SK-N-SH (cell line): ENCODE data around the gene INSRR. TPM values are rescaled to one million over a fixed set of nuclear protein-coding genes. Genes with fewer than 3 reads are reported as not detected.

ENCODE experiments used
- CTCF ChIA-PET: fragments of 300-600, 350-600 bp; formaldehyde crosslinking; extraction: SDS; loops from one replicate; lab custom pipeline; 2021; lab: Yijun Ruan, JAX
- POLR2A ChIA-PET: fragments of 350-600 bp; sonication (Branson Sonifier 250); formaldehyde crosslinking; extraction: SDS; loops from one replicate; lab custom pipeline; 2020; ENCODE audit warnings: antibody characterized with exemption, inconsistent platforms; lab: Yijun Ruan, JAX
- DNase-seq: peaks from one replicate; pipeline ENCODE4 v3.0.0; 2012
- H2AFZ ChIP-seq: fragments of 200-600 bp; sonication (generic); 2 replicates; pipeline ENCODE4 v1.8.1; 2016; ENCODE audit warnings: antibody characterized with exemption, mild to moderate bottlenecking, low read depth
- H3F3A ChIP-seq: fragments of 200-600 bp; sonication (generic); replicated peaks from 2 replicates; pipeline ENCODE3; 2016; ENCODE audit warnings: antibody characterized with exemption, mild to moderate bottlenecking; ENCODE audit not compliant: insufficient read depth
- H3K27ac ChIP-seq, 2 experiments: fragments of 200-500 bp in 1 of 2; fragments of 200-600 bp in 1 of 2; sonication (Bioruptor generic) in 1 of 2; sonication (generic), shearing (Covaris generic) in 1 of 2; 2 replicates each; pipeline versions ENCODE4 v1.5.1 to v1.6.1; 2014 to 2016; ENCODE audit warnings: low read depth in 2 of 2, inconsistent platforms in 1 of 2, low read length in 1 of 2, mild to moderate bottlenecking in 1 of 2, mixed read lengths in 1 of 2
- H3K27me3 ChIP-seq: fragments of 200-600 bp; sonication (generic), shearing (Covaris generic); 2 replicates; pipeline ENCODE4 v1.6.1; 2016; ENCODE audit warnings: mixed run types; ENCODE audit not compliant: insufficient read depth
- H3K36me3 ChIP-seq, 2 experiments: fragments of 200-500 bp in 1 of 2; fragments of 200-600 bp in 1 of 2; sonication (Bioruptor generic) in 1 of 2; sonication (generic) in 1 of 2; replicated peaks in 1 of 2; 2 replicates each; pipeline versions ENCODE3 to v1.5.1; 2014 to 2016; ENCODE audit warnings: low read length in 1 of 2, mild to moderate bottlenecking in 1 of 2; ENCODE audit not compliant: insufficient read depth in 2 of 2, control insufficient read depth in 1 of 2
- H3K4me1 ChIP-seq, 2 experiments: fragments of 200-500 bp in 1 of 2; fragments of 200-600 bp in 1 of 2; sonication (Bioruptor generic) in 1 of 2; sonication (generic), shearing (Covaris generic) in 1 of 2; 2 replicates each; pipeline versions ENCODE4 v1.5.1 to v1.6.1; 2014 to 2016; ENCODE audit warnings: low read depth in 1 of 2, low read length in 1 of 2, mixed run types in 1 of 2; ENCODE audit not compliant: insufficient read depth in 2 of 2, control insufficient read depth in 1 of 2
- H3K4me2 ChIP-seq: fragments of 200-600 bp; sonication (generic), shearing (Covaris generic); 2 replicates; pipeline ENCODE4 v1.6.1; 2017; ENCODE audit warnings: mixed run types
- H3K4me3 ChIP-seq, 2 experiments: fragments of 200-500 bp in 1 of 2; fragments of 200-600 bp in 1 of 2; sonication (Bioruptor generic) in 1 of 2; sonication (generic), shearing (Covaris generic) in 1 of 2; 2 replicates each; pipeline versions ENCODE4 v1.5.1 to v1.8.1; 2014 to 2016; ENCODE audit warnings: low read depth in 2 of 2, inconsistent platforms in 1 of 2, low read length in 1 of 2, mild to moderate bottlenecking in 1 of 2, mixed read lengths in 1 of 2, moderate library complexity in 1 of 2
- H3K79me2 ChIP-seq: fragments of 200-600 bp; sonication (generic); 2 replicates; pipeline ENCODE4 v1.8.1; 2017; ENCODE audit warnings: mild to moderate bottlenecking; ENCODE audit not compliant: insufficient read depth
- H3K9ac ChIP-seq: fragments of 200-600 bp; sonication (generic); 2 replicates; pipeline ENCODE4 v1.6.1; 2017; ENCODE audit warnings: mixed run types
- H3K9me2 ChIP-seq: fragments of 200-600 bp; sonication (generic); 2 replicates; pipeline ENCODE4 v1.6.1; 2017; ENCODE audit warnings: mixed run types
- H3K9me3 ChIP-seq: fragments of 200-600 bp; sonication (generic); 2 replicates; pipeline ENCODE4 v1.6.1; 2017; ENCODE audit warnings: mixed run types, mild to moderate bottlenecking, moderate library complexity
- H4K20me1 ChIP-seq: fragments of 200-600 bp; sonication (generic); 2 replicates; pipeline ENCODE4 v1.6.1; 2017; ENCODE audit warnings: mild to moderate bottlenecking, mixed run types; ENCODE audit not compliant: insufficient read depth
- MEF2A ChIP-seq: IDR thresholded peaks from 2 replicates; pipeline ENCODE4 v1.4.0; 2012; ENCODE audit warnings: low read depth, borderline replicate concordance
- MXI1 ChIP-seq: IDR thresholded peaks from 2 replicates; pipeline ENCODE4 v1.6.1; 2012; ENCODE audit warnings: mild to moderate bottlenecking, low read depth, low read length, improper control_type of control experiment
- NRF1 ChIP-seq: IDR thresholded peaks from 2 replicates; pipeline ENCODE4 v1.6.1; 2012; ENCODE audit warnings: low read depth, mild to moderate bottlenecking, low read length
- RCOR1 ChIP-seq: fragments of 150-350 bp; IDR thresholded peaks from 2 replicates; pipeline ENCODE4 v1.6.1; 2017; ENCODE audit warnings: antibody characterized with exemption, low read length
- SMC3 ChIP-seq: IDR thresholded peaks from 2 replicates; pipeline ENCODE4 v1.6.1; 2012; ENCODE audit warnings: low read depth, low read length, improper control_type of control experiment
- WGBS: methylation state at CpG from one replicate; pipeline ENCODE4 v1.1.6; 2017; ENCODE audit warnings: low lambda C conversion rate; 5-methylcytosine and 5-hydroxymethylcytosine counted together
- polyA plus RNA-seq, 3 experiments: library from polyadenylated mRNA; depleted of rRNA; stranded (reverse); fragments of >200 nt; gene quantifications; 2 replicates each; pipeline ENCODE4 v1.2.3, GENCODE V29; 2012
- TF ChIP-seq, protein P1 (sequence below): IDR thresholded peaks from 2 replicates; pipeline ENCODE4 v1.4.0; 2012; ENCODE audit warnings: low read depth, borderline replicate concordance
- TF ChIP-seq, protein P2 (sequence below): IDR thresholded peaks from 2 replicates; pipeline ENCODE4 v1.4.0; 2012; ENCODE audit warnings: low read depth
- TF ChIP-seq, protein P3 (sequence below): fragments of 200-600 bp; sonication (generic); IDR thresholded peaks from 2 replicates; pipeline ENCODE4 v1.6.1; 2017; ENCODE audit warnings: antibody characterized with exemption, mild to moderate bottlenecking, moderate library complexity
- TF ChIP-seq, protein P4 (sequence below): IDR thresholded peaks from 2 replicates; pipeline ENCODE4 v1.6.1; 2012; ENCODE audit warnings: mild to moderate bottlenecking, low read depth, low read length, moderate library complexity

The INSRR gene
- polyA plus RNA-seq, 1 of the 3 experiments (the other 2 are of a cell fraction), result 0.20 TPM

DNA sequence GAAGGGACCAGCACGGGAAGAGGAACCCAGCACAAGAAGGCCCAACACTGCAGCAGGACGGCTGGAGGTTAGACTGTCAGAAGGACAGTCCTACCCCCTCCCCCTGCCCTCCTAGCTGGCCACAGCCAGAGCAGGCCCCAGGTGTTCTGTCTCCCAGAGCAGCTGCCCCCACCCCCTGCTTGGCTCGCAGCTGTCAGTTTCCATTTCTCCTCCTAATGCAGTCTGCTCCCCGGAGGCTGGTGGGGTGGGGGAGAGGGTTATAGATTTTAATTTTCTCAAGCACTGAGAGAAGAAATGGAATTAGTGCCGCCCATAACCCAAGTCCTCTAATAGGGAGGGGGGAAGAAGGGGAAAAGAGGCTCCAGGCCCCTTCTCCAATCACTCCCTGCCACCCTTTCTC, 21.6 kb upstream of the INSRR start:
- Histone ChIP-seq H3K4me2 (no peak overlapping the region), H3K4me3 (no peak overlapping the region), H3K27me3 (no peaks in the 10 kb centered on the region; the same call in 1 of the 2 replicates), H3K9me3 (no peaks in the 10 kb centered on the region), H3K9ac (no peak overlapping the region), H2AFZ (no peak overlapping the region), H3K36me3 (no peaks in the 10 kb centered on the region), H3K27ac (no peak overlapping the region), H3K4me1 (peaks cover 0 to 34% of the 10 kb centered on the region in 2 experiments; a peak in 1 of 4 replicates), H4K20me1 (no peaks in the 10 kb centered on the region), H3F3A (no peaks in the 10 kb centered on the region), H3K79me2 (no peaks in the 10 kb centered on the region), H3K9me2 (no peaks in the 10 kb centered on the region)
- WGBS, result 71% methylated on average over 5 of the region's 5 CpGs
- CTCF ChIA-PET, result interaction anchor here (1.1 to 21.6 kb wide), 7 partner anchors 9 to 154 kb away, joined by 3 to 455 read pairs (median 8); partner anchors contain the start of genes INSRR and NTRK1
- TF ChIP-seq NRF1, result no peak
- TF ChIP-seq RCOR1, result no peak
- TF ChIP-seq, protein P1, sequence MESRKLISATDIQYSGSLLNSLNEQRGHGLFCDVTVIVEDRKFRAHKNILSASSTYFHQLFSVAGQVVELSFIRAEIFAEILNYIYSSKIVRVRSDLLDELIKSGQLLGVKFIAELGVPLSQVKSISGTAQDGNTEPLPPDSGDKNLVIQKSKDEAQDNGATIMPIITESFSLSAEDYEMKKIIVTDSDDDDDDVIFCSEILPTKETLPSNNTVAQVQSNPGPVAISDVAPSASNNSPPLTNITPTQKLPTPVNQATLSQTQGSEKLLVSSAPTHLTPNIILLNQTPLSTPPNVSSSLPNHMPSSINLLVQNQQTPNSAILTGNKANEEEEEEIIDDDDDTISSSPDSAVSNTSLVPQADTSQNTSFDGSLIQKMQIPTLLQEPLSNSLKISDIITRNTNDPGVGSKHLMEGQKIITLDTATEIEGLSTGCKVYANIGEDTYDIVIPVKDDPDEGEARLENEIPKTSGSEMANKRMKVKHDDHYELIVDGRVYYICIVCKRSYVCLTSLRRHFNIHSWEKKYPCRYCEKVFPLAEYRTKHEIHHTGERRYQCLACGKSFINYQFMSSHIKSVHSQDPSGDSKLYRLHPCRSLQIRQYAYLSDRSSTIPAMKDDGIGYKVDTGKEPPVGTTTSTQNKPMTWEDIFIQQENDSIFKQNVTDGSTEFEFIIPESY, result no peak
- TF ChIP-seq SMC3, result no peak
- TF ChIP-seq, protein P2, sequence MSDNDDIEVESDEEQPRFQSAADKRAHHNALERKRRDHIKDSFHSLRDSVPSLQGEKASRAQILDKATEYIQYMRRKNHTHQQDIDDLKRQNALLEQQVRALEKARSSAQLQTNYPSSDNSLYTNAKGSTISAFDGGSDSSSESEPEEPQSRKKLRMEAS, result no peak
- TF ChIP-seq, protein P3, sequence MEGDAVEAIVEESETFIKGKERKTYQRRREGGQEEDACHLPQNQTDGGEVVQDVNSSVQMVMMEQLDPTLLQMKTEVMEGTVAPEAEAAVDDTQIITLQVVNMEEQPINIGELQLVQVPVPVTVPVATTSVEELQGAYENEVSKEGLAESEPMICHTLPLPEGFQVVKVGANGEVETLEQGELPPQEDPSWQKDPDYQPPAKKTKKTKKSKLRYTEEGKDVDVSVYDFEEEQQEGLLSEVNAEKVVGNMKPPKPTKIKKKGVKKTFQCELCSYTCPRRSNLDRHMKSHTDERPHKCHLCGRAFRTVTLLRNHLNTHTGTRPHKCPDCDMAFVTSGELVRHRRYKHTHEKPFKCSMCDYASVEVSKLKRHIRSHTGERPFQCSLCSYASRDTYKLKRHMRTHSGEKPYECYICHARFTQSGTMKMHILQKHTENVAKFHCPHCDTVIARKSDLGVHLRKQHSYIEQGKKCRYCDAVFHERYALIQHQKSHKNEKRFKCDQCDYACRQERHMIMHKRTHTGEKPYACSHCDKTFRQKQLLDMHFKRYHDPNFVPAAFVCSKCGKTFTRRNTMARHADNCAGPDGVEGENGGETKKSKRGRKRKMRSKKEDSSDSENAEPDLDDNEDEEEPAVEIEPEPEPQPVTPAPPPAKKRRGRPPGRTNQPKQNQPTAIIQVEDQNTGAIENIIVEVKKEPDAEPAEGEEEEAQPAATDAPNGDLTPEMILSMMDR, result no peak
- TF ChIP-seq, protein P4, sequence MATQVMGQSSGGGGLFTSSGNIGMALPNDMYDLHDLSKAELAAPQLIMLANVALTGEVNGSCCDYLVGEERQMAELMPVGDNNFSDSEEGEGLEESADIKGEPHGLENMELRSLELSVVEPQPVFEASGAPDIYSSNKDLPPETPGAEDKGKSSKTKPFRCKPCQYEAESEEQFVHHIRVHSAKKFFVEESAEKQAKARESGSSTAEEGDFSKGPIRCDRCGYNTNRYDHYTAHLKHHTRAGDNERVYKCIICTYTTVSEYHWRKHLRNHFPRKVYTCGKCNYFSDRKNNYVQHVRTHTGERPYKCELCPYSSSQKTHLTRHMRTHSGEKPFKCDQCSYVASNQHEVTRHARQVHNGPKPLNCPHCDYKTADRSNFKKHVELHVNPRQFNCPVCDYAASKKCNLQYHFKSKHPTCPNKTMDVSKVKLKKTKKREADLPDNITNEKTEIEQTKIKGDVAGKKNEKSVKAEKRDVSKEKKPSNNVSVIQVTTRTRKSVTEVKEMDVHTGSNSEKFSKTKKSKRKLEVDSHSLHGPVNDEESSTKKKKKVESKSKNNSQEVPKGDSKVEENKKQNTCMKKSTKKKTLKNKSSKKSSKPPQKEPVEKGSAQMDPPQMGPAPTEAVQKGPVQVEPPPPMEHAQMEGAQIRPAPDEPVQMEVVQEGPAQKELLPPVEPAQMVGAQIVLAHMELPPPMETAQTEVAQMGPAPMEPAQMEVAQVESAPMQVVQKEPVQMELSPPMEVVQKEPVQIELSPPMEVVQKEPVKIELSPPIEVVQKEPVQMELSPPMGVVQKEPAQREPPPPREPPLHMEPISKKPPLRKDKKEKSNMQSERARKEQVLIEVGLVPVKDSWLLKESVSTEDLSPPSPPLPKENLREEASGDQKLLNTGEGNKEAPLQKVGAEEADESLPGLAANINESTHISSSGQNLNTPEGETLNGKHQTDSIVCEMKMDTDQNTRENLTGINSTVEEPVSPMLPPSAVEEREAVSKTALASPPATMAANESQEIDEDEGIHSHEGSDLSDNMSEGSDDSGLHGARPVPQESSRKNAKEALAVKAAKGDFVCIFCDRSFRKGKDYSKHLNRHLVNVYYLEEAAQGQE, result no peak
- TF ChIP-seq MEF2A, result no peak
- TF ChIP-seq MXI1, result no peak
- POLR2A ChIA-PET, result interaction anchor here (1.3 kb wide), 1 partner anchor 79 kb away, joined by 3 read pairs; no protein-coding TSS in a partner anchor
- no peak for DNase-seq
